HG03521 (cell line): ENCODE measurements around the gene EIF4E1B.

Experiments used
- ATAC-seq: cut with Tn5 transposase; IDR thresholded peaks from one replicate; pipeline ENCODE4 v1.9.1; 2021; ENCODE audit warnings: mild to moderate bottlenecking, moderate library complexity; ENCODE audit not compliant: unreplicated experiment

Gene EIF4E1B

DNA sequence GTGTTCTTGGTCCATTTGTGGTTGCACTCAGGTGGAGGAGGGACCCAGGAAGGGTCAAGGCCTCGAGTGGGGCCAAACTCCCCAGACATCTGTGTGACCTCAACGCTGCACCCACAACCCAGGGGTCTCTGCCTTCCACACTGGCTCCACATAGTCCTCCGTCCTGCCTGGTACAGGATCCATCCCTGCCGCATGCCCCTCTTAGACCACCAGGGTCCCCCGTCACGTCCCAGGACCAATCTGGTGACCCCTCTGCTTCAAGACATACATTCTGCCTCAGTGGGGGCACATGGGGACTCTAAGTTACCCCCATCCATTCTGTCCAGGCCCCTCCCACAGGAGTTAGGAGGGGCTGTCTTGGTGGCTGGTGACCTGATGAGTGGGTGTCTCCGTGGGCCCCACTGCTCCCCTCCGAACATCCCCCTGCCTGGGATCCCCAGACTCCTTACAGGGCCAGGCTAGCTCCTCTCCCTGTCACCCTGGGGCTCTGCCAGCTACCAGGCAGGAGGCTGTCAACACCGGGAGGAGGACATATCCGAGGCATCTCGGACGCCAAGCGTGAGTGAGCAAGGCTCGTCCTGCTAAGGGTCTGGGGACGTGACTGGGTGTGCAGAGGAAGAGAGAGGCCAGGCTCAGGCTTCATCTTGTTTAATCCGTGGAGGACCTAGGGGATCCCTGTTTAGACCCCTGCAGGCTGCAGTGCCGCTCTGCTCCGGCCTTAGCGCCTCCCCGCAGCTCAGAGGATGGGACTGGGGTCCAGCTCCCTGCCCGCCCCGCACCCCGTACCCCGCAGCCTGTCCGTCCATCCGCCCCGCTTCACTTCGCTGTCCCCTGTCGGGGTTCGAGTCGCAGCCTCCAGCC lies 49.1 kb downstream of the EIF4E1B start:
- ATAC-seq: no peak

DNA sequence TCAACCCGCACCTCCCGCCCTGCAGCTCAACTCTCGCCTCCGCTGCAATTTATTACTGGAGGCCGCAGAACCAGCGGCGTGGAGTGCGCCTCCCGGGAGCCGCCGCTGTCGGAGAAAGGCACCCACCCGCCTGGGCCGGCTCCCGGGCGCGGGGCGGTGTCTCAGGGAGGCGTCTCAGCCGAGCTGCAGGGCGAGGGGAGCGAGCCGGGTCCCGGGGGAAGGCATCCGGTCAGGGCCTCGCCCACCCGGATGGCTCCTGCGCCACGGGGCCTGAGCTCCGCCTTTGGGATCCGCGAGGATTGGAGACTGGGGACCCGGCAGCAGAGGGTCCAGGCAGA lies 49.7 kb downstream of the EIF4E1B start:
- ATAC-seq: no peak

DNA sequence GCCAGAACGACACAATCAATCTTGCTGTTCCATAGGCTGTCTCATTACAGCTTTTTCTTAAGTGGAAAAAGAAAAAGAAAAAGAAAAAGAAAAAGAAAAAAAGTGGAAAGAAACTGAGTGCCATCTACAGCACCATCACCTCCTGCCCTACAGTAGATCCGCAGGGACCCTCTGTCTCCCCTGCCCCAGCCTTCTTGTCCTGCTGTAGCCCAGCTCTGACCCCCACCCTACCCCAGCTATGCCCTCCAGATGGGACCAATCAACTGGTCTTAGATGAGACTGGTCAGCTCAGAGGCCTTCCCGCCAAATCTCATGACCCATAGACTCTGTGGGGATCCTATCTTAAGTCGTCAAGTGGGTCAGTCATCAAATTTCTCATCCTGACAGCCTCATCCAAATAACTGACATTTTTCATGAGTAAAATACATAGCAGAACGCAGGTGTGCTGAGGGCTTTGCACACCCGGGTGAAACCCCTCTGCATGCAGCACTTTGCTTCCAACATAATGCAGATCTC lies 51.6 kb downstream of the EIF4E1B start:
- ATAC-seq: no peak

DNA sequence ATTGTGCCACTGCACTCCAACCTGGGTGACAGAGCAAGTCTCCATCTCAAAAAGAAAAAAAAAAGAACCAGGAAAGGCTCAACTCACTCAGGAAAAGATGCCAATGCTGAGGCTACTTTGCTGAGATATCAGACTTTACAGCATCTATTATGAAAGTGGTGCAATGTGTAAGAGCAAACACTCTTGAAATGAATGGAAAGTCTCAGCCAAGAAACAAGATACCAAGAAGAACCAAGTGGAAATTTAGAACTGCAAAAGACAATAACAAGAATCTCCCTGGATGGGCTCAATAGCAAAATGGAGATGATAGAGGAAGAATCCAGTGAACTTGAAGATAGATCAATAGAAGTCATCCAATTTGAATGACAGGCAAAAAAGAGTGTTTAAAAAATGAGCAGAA lies 54.5 kb downstream of the EIF4E1B start:
- no peak for ATAC-seq

DNA sequence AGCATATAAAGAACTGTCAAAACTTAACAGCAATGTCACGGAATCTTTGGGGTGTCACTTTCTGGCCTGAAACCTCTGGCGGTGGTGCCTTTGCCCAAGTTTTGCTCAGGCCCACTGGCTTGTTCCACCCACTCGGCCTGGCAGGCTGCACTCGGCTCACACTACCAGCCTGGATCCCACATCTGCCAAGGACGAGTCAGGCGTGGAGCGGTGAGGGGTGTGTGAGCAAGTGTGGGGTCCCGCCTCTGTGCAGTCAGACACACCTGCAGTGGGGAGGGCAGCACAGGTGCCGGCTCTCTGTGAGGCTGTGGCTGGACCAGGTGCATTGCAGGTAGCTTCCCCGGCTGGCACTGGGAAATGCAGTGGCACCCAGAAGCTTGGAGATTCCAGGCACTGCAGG lies 56.8 kb downstream of the EIF4E1B start:
- no peak for ATAC-seq

DNA sequence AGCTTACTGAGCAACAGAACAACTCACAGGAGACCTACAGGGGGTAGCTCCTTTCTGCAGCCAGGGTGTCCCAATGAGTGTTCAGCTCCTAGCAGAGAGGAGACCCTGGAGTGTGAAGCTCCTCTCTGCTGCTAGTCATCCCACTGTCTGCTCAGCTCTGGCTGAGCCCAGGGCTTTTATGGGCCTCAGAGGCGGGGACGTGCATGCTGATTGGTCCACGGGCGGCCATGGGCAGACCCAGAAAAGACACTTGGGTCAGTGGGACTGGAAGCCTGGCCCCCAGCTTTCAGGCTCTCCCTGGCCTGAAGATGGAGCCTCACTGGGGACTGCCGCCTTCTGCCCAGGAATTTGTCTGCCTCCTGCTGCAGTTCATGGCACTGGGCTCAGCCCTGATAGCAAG lies 57.4 kb downstream of the EIF4E1B start:
- no peak for ATAC-seq

DNA sequence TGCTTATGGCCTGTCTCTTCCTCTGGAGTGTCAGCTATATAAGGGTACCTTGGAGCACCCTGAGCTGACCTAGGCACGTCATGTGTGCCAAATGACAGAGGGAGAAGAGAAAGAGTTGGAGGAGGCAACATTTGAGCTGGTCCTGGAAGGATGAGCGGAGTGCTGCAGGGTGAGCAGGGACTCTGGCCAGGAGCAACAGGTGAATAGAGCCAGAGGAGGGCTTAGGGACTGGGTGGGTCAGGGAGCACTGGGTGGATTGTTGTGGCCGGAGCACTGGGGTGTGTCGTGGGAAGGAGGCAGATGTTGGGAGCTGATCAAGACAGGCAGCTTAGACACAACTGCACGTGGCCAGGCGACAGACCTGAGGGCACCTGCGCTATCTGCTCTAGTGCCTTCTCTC lies 60.4 kb downstream of the EIF4E1B start:
- ATAC-seq: no peak

DNA sequence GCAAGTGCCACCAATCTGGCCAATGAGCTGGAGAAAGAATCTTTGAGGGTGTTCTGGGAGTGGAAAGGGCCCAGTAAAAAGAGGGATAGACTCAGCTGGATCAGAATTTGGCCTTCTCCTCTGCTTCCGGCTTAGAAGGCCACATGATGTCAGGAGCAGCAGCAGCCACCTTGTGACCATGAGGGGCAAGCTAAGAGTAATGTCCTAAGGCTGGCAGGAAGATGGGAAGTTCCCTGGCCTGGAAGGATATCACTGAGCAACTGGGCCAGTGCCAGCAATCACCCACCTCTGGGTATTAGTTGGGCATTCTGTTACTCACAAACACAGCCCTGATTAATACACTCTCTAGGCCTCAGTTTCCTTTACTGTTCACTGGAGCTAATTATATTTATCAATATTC lies 61.0 kb downstream of the EIF4E1B start:
- no peak for ATAC-seq

DNA sequence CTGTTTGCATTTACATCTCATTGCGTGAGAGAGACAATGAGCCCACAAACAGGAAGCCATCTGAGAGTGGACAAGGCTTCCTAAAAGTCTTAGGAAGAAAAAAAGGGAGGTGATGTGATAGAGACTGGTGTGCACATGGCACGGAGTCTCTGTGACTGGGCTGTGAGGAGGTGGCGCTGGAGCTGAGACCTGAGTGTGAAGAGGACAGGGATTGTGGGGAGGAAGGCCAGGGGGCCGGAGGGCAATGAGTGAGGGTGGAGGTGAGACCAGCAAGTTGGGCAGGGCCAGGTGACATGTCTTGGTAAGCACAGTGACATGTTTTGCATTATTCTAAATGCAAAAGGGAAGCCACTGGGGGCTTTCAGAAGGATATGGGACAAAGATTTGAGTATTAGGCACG lies 61.9 kb downstream of the EIF4E1B start:
- no peak for ATAC-seq

DNA sequence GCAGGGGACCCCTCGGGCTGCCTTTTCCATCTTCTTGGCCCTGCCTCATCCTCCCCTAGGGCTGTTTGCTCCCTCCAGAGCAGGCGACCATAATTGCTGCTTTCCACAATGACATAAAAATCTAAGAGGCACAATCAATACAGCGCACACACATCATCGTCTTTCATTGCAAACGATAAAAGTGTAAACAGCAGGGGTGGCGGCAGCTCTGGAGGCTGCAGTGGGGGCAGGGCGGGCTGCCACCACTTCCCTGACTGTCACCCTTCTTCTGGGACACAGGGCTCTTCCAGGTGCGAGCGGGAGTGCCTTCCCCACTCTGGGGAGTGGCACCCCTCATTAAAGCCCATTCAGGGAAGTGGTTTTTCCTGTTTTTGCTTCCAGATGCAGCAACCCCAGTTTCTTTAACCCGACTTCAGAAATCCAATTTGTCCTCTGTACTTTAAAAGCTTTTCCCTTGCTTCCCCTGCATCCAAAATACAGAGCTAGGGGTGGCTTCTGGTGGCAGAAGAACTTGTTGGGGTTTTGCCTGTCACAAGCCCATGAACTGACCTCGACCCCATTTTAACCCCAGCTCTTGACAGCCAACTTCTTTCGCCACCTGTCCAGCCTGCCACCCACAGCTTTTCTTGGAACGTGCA lies 62.5 kb downstream of the EIF4E1B start:
- no peak for ATAC-seq

DNA sequence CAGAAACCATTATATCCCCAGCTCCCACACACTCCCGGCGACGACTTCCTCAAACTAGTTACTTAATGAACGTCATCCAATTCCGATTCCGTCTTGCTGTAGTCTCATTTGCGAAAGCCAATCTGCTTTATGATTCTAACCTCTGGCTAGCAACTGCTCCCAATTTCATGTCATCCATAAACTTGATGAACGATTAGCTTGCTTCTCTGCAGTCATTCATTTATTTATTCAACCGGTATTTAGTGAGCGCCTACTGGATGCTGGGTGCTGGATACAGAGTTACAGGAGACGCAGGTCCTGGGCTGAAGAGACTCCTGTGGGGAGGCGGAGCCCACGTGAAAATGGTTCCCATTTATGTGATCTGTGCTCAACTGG lies 63.0 kb downstream of the EIF4E1B start:
- ATAC-seq: no peak

DNA sequence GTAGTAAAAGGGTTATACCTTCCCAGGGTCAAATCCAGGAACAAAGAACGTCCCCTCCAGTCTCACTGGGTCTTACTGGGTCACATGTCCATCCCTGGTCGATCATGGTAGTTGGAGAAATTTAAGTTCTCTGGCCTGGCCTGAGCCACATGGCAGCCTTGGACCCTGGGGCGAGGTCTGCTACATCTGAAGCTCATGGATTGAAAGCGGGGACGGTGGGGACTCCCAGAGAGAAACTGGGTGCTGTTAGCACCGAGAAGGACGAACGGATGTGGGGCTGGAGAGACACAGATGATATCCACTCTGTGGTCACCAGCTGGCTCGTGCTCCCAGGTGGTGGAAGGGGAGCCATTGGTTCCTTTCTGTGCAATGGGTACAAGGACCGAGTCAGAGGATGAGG lies 63.7 kb downstream of the EIF4E1B start:
- no peak for ATAC-seq

DNA sequence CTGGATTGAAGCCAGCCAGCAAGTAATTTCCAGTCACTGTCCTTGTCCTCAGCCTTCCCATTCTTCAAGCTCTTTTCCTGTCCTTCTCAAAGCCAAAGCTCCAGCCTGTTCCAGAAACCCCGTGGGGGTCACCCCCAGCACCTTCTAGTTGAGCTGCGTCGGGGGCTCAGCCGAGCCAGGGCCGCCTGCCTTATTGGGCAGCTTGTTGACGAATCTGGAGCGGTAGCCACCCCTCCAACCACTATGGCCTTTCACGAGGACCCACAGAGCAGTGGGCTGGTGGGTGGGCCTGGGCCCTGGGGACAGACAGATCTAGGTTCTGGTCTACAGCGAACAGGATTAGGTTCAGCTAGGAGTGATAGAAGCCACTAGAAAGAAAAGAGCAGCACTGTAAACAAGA lies 64.2 kb downstream of the EIF4E1B start:
- no peak for ATAC-seq

DNA sequence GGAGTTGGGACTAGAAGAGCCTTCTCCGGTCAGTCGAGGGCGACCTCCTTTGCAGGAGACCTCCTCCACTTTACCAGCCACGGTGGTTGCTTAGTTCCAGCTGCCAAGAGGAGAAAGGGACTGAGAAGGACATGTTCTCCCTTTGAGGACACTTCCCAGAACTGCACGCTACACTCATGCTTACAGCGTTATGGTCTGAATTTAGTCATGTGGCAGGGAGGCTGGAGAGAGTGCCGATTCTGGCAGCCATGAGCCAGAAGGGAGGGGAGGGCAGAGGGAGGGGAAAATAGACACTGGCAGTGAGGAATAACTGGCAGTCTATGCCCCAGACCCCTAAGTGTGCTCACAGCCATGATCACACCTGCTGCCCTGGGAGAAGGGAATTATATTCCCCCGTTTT lies 64.6 kb downstream of the EIF4E1B start:
- ATAC-seq: no peak
